K562 (cell line): ENCODE results near the gene NRXN2. TPM values are rescaled to one million over a fixed set of nuclear protein-coding genes. Genes with fewer than 3 reads are reported as not detected.

Experiments
- ATAC-seq: fragments of 200-7000 bp; cut with Tn5 transposase; 3 replicates; pipeline ENCODE4 v1.9.1; 2020; ENCODE audit warnings: moderate library complexity
- BruUV-seq: library from RNA; stranded (reverse); fragments of 400-500 nt; replicated peaks from 2 replicates; lab custom pipeline; 2021; lab: Mats Ljungman, UMichigan
- CTCF ChIA-PET: fragments of 300-600 bp; formaldehyde crosslinking; extraction: SDS; loops from one replicate; lab custom pipeline; 2021; ENCODE audit warnings: low intra/inter-chr PET ratio; lab: Yijun Ruan, JAX
- POLR2A ChIA-PET: fragments of 300-600, 350-650 bp; sonication (Branson Sonifier 250); formaldehyde crosslinking; extraction: SDS; loops from one replicate; lab custom pipeline; 2021; ENCODE audit warnings: antibody characterized with exemption, inconsistent platforms; lab: Yijun Ruan, JAX
- DNase-seq, 4 experiments: peaks; one replicate each; pipeline versions ENCODE4 v3.0.0 to v3.0.0-alpha.2; 2011 to 2018; ENCODE audit warnings: low spot score in 3 of 4, mixed read lengths in 3 of 4; ENCODE audit errors: extremely low read depth in 1 of 4
- FAIRE-seq: peaks from 2 replicates; lab custom pipeline; 2011; peaks lifted over from hg19 to GRCh38; lab: Jason Lieb, UNC
- H2AFZ ChIP-seq: 2 replicates; pipeline ENCODE4 v1.6.0; 2011; ENCODE audit warnings: low read depth, low read length, control low read depth, inconsistent platforms
- H3K27ac ChIP-seq: fragments of 200-600 bp; 3 replicates; pipeline ENCODE4 v1.8.0; 2011; ENCODE audit warnings: low read depth, mild to moderate bottlenecking, control low read depth, inconsistent platforms, low read length, moderate library complexity, mixed read lengths; ENCODE audit errors: extremely low read depth
- H3K27me3 ChIP-seq, 2 experiments: fragments of 300-600 bp in 1 of 2; 2 replicates in 1 of 2; 3 replicates in 1 of 2; pipeline versions ENCODE4 v1.6.0 to v1.8.0; 2011; ENCODE audit warnings: inconsistent platforms in 2 of 2, low read length in 2 of 2, mild to moderate bottlenecking in 1 of 2, mixed read lengths in 1 of 2, moderate library complexity in 1 of 2; ENCODE audit not compliant: control insufficient read depth in 2 of 2, insufficient read depth in 2 of 2
- H3K36me3 ChIP-seq: fragments of 300-600 bp; 3 replicates; pipeline ENCODE4 v1.8.0; 2011; ENCODE audit warnings: mild to moderate bottlenecking, low read length, inconsistent platforms; ENCODE audit not compliant: control insufficient read depth, insufficient read depth
- H3K4me1 ChIP-seq, 2 experiments: fragments of 200-600 bp in 1 of 2; replicated peaks in 1 of 2; 2 replicates in 1 of 2; 3 replicates in 1 of 2; pipeline versions ENCODE4 v1.5.1 to v1.8.0; 2011; ENCODE audit warnings: inconsistent platforms in 2 of 2, low read length in 2 of 2, mild to moderate bottlenecking in 1 of 2, mixed read lengths in 1 of 2, moderate library complexity in 1 of 2; ENCODE audit not compliant: control insufficient read depth in 2 of 2, insufficient read depth in 2 of 2
- H3K4me2 ChIP-seq: 2 replicates; pipeline ENCODE4 v1.6.1; 2011; ENCODE audit warnings: low read length, control low read depth, inconsistent platforms, mixed read lengths; ENCODE audit not compliant: insufficient read depth
- H3K4me3 ChIP-seq: fragments of 200-600 bp; sonication (generic), shearing (Covaris generic); 2 replicates; pipeline ENCODE4 v1.5.1; 2016; ENCODE audit warnings: control low read depth, inconsistent platforms
- H3K79me2 ChIP-seq: fragments of 200-600 bp; 3 replicates; pipeline ENCODE4 v1.8.0; 2011; ENCODE audit warnings: low read length, inconsistent platforms; ENCODE audit not compliant: control insufficient read depth, insufficient read depth
- H3K9ac ChIP-seq, 2 experiments: 2 replicates each; pipeline versions ENCODE4 v1.6.0 to v1.6.1; 2011; ENCODE audit warnings: low read depth in 2 of 2, low read length in 2 of 2, control low read depth in 1 of 2, inconsistent platforms in 1 of 2, mild to moderate bottlenecking in 1 of 2, mixed read lengths in 1 of 2; ENCODE audit not compliant: insufficient read depth in 1 of 2
- H3K9me1 ChIP-seq: one replicate; pipeline ENCODE4 v1.6.0; 2011; ENCODE audit warnings: inconsistent platforms, mild to moderate bottlenecking, low read length, moderate library complexity; ENCODE audit not compliant: control insufficient read depth, insufficient read depth
- H3K9me3 ChIP-seq: replicated peaks from 2 replicates; pipeline ENCODE4 v1.5.1; 2011; ENCODE audit warnings: low read depth, low read length, inconsistent platforms; ENCODE audit not compliant: control insufficient read depth, insufficient read depth
- H4K20me1 ChIP-seq: replicated peaks from 2 replicates; pipeline ENCODE4 v1.6.1; 2011; ENCODE audit warnings: low read length, inconsistent platforms, mixed read lengths; ENCODE audit not compliant: control insufficient read depth, insufficient read depth
- FOXP1 ChIP-seq: sonication (generic); formaldehyde crosslinking; IDR thresholded peaks from 2 replicates; pipeline ENCODE4 v1.8.0; 2022; ENCODE audit warnings: mild to moderate bottlenecking, missing genetic modification reagents
- NFRKB ChIP-seq: fragments of 450-650 bp; IDR thresholded peaks from 2 replicates; pipeline ENCODE4 v1.6.1; 2016; ENCODE audit warnings: low read depth
- NONO ChIP-seq, 2 experiments: fragments of 200-400 bp in 1 of 2; fragments of 450-650 bp in 1 of 2; formaldehyde crosslinking in 1 of 2; IDR thresholded peaks; 2 replicates each; pipeline ENCODE4 v1.6.1; 2017; ENCODE audit warnings: low read depth in 2 of 2, mild to moderate bottlenecking in 2 of 2, moderate library complexity in 2 of 2, low read length in 1 of 2
- PHF8 ChIP-seq: fragments of 200-600 bp; sonication (generic); IDR thresholded peaks from 2 replicates; pipeline ENCODE4 v1.6.1; 2012; ENCODE audit warnings: mixed run types, mild to moderate bottlenecking, inconsistent platforms, low read length, moderate library complexity, borderline replicate concordance
- POLR2A ChIP-seq: fragments of 450-650 bp; conservative IDR thresholded peaks from 2 replicates; pipeline ENCODE4 v1.6.1; 2016
- POLR2G ChIP-seq: fragments of 200-400 bp; formaldehyde crosslinking; IDR thresholded peaks from 2 replicates; pipeline ENCODE4 v1.6.1; 2017; ENCODE audit warnings: low read depth, mild to moderate bottlenecking, antibody characterized with exemption, low read length, moderate library complexity
- RBM22 ChIP-seq: fragments of 200-400 bp; formaldehyde crosslinking; IDR thresholded peaks from 2 replicates; pipeline ENCODE4 v1.6.1; 2018; ENCODE audit warnings: low read length, low read depth; ENCODE audit not compliant: poor library complexity, severe bottlenecking
- WGBS: fragments of 100-300 bp; shearing (Covaris generic); methylation state at CpG from one replicate; pipeline ENCODE4 v1.1.6; 2016; ENCODE audit warnings: low coverage, mixed read lengths; ENCODE audit not compliant: insufficient coverage; ENCODE audit errors: missing lambda C conversion rate; 5-methylcytosine and 5-hydroxymethylcytosine counted together
- in situ Hi-C: fragments of 300-500 bp; cut with MboI; formaldehyde crosslinking; loops from 4 replicates; pipeline ENCODE4 v1.15.0; 2018; ENCODE audit warnings: inconsistent platforms, mixed read lengths
- intact Hi-C: fragments of 100-400 bp; cut with micrococcal nuclease; formaldehyde crosslinking; loops from 2 replicates; pipeline ENCODE4 v1.14.2; 2022
- polyA plus RNA-seq, 8 experiments: library from polyadenylated mRNA; depleted of rRNA in 4 of 8; stranded (reverse) in 5 of 8; unstranded in 3 of 8; fragments of >200 nt; fragmentation: Nextera tagmentation in 2 of 8; fragmentation: Illumina TruSeq in 1 of 8; extraction: Ambion mirVana in 2 of 8; extraction: Trizol in 1 of 8; gene quantifications; 2 replicates each; pipeline versions ENCODE4 v1.2.1 to v1.2.3, GENCODE V29; 2011 to 2014; ENCODE audit warnings: inconsistent platforms in 1 of 8, missing spikeins in 1 of 8
- total RNA-seq, 7 experiments: library from RNA; depleted of rRNA in 6 of 7; stranded (reverse); fragments of >200 nt in 6 of 7; fragmentation: Illumina TruSeq in 2 of 7; extraction: Trizol in 2 of 7; gene quantifications; 2 replicates each; pipeline versions ENCODE4 v1.2.1 to v1.2.3, GENCODE V29; 2011 to 2021; ENCODE audit warnings: low replicate concordance in 1 of 7
- TF ChIP-seq, protein P1 (sequence below), 2 experiments: fragments of 250-450 bp in 1 of 2; fragments of 450-650 bp in 1 of 2; sonication (Bioruptor Pico) in 1 of 2; IDR thresholded peaks; 2 replicates each; pipeline versions ENCODE4 v1.6.1 to v1.8.0; 2016 to 2021; ENCODE audit warnings: mild to moderate bottlenecking in 2 of 2, moderate library complexity in 2 of 2, missing compliant biosample characterization in 1 of 2, missing genetic modification characterization in 1 of 2
- TF ChIP-seq, protein P2 (sequence below): sonication (generic); formaldehyde crosslinking; IDR thresholded peaks from 2 replicates; pipeline ENCODE4 v1.8.0; 2022; ENCODE audit warnings: mild to moderate bottlenecking, missing genetic modification reagents
- TF ChIP-seq, protein P3 (sequence below): sonication (generic); formaldehyde crosslinking; IDR thresholded peaks from 2 replicates; pipeline ENCODE4 v1.8.0; 2022; ENCODE audit warnings: missing genetic modification reagents, mild to moderate bottlenecking, borderline replicate concordance
- TF ChIP-seq, protein P4 (sequence below): fragments of 450-650 bp; IDR thresholded peaks from 2 replicates; pipeline ENCODE4 v1.6.1; 2017; ENCODE audit warnings: antibody characterized with exemption
- TF ChIP-seq, protein P5 (sequence below): fragments of 450-650 bp; formaldehyde crosslinking; conservative IDR thresholded peaks from 2 replicates; pipeline ENCODE4 v1.4.0; 2022; ENCODE audit warnings: mild to moderate bottlenecking, missing genetic modification characterization

The NRXN2 gene
- total and polyA plus RNA-seq, 9 of the 15 experiments (the other 6 are each of a cell fraction or from before 2014, with no cell fraction given) = 0.07 to 0.47 (median 0.15) TPM; not detected in 4

DNA sequence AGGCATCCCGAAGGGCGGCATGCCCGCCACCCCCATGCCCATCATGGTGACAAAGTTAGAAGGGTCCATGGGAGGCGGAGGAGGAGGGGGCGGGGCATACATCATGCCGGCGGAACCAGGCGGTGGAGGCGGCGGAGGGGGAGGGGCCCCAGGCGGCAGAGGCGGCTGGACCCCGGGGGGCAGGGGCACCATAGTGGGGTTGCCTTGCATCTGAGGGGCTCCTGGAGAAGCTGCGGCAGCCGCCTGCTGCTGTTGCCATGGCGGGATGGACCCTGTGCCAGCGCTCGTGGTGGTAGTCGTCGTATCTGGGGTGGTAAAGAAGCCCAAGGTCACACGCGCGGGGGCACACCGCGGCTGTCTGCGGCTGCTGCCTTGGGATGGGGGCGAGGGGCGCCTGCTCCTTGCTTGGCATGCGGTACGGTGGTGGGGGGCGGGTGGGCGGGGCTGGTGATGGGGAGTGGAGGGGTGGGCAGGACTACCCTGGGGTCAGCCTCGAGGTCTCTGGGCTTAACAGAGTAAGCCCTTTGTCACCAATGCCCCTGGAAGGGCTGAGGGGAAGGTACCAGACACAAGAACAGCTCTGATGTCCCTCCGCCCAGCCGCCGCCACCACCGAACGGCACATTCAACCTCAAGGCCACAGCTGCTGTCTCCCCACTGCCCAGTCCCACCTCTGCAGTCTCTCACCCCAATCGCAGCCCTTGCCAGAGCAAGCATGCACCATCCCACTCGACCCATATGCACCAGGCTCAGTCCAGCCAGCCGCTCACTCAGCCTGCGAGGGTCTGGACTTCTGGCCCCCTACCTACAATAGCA lies 43.1 kb upstream of the NRXN2 start:
- Histone ChIP-seq H3K9ac (no peak overlapping the region), H3K4me1 (peaks cover 13 to 40% of the 10 kb centered on the region in 2 experiments), H3K79me2 (peaks cover 38% of the 10 kb centered on the region), H3K4me3 (no peak overlapping the region), H3K9me1 (peaks cover 10% of the 10 kb centered on the region), H4K20me1 (peaks cover 56% of the 10 kb centered on the region), H3K9me3 (no peaks in the 10 kb centered on the region), H3K27ac (no peak overlapping the region), H3K36me3 (peaks cover 91% of the 10 kb centered on the region), H3K27me3 (no peaks in the 10 kb centered on the region), H2AFZ (no peak overlapping the region), H3K4me2 (no peak overlapping the region)
- no peak for DNase-seq
- FAIRE-seq = no peak
- POLR2A ChIA-PET = interaction anchor here (1.0 to 7.9 kb wide), 3 partner anchors 8 to 18 kb away, joined by 4 to 168 read pairs (median 4); partner anchors contain the start of gene SF1
- CTCF ChIA-PET = no interaction called here
- WGBS = 99% methylated on average over 14 of the region's 42 CpGs
- no peak for ATAC-seq
- in situ Hi-C loops (no loop called here), intact Hi-C loops (no loop called here)
- no TSS peak for BruUV-seq
- TF ChIP-seq RBM22 (peak; percentile 34), POLR2A (no peak), PHF8 (no peak), NFRKB (no peak), NONO (IDR thresholded peaks at IDR 0.05; ENCODE audit: low read depth in 2 of 2, low read length in 1 of 2) (no peak), FOXP1 (no peak), POLR2G (peak; percentile 67; the same call in 1 of the 2 replicates)
- TF ChIP-seq, protein P1, sequence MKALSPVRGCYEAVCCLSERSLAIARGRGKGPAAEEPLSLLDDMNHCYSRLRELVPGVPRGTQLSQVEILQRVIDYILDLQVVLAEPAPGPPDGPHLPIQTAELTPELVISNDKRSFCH (CRISPR knock-in tag; IDR thresholded peaks at IDR 0.05) = no peak
- TF ChIP-seq, protein P1 (tag; IDR thresholded peaks at IDR 0.05) = no peak
- TF ChIP-seq, protein P2, sequence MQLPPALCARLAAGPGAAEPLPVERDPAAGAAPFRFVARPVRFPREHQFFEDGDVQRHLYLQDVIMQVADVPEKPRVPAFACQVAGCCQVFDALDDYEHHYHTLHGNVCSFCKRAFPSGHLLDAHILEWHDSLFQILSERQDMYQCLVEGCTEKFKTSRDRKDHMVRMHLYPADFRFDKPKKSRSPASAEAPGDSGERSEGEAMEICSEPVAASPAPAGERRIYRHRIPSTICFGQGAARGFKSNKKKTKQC (CRISPR knock-in tag) = no peak
- TF ChIP-seq, protein P3, sequence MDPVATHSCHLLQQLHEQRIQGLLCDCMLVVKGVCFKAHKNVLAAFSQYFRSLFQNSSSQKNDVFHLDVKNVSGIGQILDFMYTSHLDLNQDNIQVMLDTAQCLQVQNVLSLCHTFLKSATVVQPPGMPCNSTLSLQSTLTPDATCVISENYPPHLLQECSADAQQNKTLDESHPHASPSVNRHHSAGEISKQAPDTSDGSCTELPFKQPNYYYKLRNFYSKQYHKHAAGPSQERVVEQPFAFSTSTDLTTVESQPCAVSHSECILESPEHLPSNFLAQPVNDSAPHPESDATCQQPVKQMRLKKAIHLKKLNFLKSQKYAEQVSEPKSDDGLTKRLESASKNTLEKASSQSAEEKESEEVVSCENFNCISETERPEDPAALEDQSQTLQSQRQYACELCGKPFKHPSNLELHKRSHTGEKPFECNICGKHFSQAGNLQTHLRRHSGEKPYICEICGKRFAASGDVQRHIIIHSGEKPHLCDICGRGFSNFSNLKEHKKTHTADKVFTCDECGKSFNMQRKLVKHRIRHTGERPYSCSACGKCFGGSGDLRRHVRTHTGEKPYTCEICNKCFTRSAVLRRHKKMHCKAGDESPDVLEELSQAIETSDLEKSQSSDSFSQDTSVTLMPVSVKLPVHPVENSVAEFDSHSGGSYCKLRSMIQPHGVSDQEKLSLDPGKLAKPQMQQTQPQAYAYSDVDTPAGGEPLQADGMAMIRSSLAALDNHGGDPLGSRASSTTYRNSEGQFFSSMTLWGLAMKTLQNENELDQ (CRISPR knock-in tag) = no peak
- TF ChIP-seq, protein P4, sequence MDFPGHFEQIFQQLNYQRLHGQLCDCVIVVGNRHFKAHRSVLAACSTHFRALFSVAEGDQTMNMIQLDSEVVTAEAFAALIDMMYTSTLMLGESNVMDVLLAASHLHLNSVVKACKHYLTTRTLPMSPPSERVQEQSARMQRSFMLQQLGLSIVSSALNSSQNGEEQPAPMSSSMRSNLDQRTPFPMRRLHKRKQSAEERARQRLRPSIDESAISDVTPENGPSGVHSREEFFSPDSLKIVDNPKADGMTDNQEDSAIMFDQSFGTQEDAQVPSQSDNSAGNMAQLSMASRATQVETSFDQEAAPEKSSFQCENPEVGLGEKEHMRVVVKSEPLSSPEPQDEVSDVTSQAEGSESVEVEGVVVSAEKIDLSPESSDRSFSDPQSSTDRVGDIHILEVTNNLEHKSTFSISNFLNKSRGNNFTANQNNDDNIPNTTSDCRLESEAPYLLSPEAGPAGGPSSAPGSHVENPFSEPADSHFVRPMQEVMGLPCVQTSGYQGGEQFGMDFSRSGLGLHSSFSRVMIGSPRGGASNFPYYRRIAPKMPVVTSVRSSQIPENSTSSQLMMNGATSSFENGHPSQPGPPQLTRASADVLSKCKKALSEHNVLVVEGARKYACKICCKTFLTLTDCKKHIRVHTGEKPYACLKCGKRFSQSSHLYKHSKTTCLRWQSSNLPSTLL = no peak
- TF ChIP-seq, protein P5, sequence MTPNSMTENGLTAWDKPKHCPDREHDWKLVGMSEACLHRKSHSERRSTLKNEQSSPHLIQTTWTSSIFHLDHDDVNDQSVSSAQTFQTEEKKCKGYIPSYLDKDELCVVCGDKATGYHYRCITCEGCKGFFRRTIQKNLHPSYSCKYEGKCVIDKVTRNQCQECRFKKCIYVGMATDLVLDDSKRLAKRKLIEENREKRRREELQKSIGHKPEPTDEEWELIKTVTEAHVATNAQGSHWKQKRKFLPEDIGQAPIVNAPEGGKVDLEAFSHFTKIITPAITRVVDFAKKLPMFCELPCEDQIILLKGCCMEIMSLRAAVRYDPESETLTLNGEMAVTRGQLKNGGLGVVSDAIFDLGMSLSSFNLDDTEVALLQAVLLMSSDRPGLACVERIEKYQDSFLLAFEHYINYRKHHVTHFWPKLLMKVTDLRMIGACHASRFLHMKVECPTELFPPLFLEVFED (CRISPR knock-in tag) = 0 out of 2 replicates have a peak, but pooled peaks have one; percentile 37
